GM12878 (cell line): ENCODE results near the gene VAC14.

ENCODE experiments used
- ATF7 ChIP-seq: fragments of 450-650 bp; IDR thresholded peaks from 2 replicates; pipeline ENCODE4 v1.6.1; 2016; ENCODE audit warnings: low read depth, mild to moderate bottlenecking
- BMI1 ChIP-seq: fragments of 450-650 bp; IDR thresholded peaks from 2 replicates; pipeline ENCODE4 v1.6.1; 2016; ENCODE audit warnings: mild to moderate bottlenecking, moderate library complexity, borderline replicate concordance
- EZH2 ChIP-seq: IDR thresholded peaks from 2 replicates; pipeline ENCODE4 v1.6.1; 2012; ENCODE audit warnings: low read depth, mild to moderate bottlenecking, control low read depth, inconsistent platforms, low read length, borderline replicate concordance; ENCODE audit not compliant: control insufficient read depth
- GABPA ChIP-seq: IDR thresholded peaks from 2 replicates; pipeline ENCODE4 v1.6.1; 2014; ENCODE audit warnings: antibody characterized with exemption, low read depth, mild to moderate bottlenecking, inconsistent platforms
- HSF1 ChIP-seq: fragments of 150-350 bp; IDR thresholded peaks from 2 replicates; pipeline ENCODE4 v1.6.1; 2014; ENCODE audit warnings: mild to moderate bottlenecking, low read depth, low read length
- PML ChIP-seq: IDR thresholded peaks from 2 replicates; pipeline ENCODE4 v1.6.1; 2012; ENCODE audit warnings: low read length, inconsistent platforms
- POLR2AphosphoS5 ChIP-seq: IDR thresholded peaks from 2 replicates; pipeline ENCODE4 v1.6.1; 2011; ENCODE audit warnings: mild to moderate bottlenecking, low read length, inconsistent platforms
- PRDM15 ChIP-seq: fragments of 450-650 bp; formaldehyde crosslinking; IDR thresholded peaks from 2 replicates; pipeline ENCODE4 v1.4.0; 2020; ENCODE audit warnings: mild to moderate bottlenecking, moderate library complexity
- SP1 ChIP-seq: IDR thresholded peaks from one replicate; pipeline ENCODE4 v1.6.1; 2011; ENCODE audit warnings: low read depth, low read length
- SUZ12 ChIP-seq: fragments of 200-600 bp; sonication (generic); IDR thresholded peaks from one replicate; pipeline ENCODE4 v1.6.1; 2018; ENCODE audit warnings: antibody characterized with exemption, mild to moderate bottlenecking; ENCODE audit not compliant: unreplicated experiment
- ZBTB11 ChIP-seq: fragments of 450-650 bp; formaldehyde crosslinking; IDR thresholded peaks from 2 replicates; pipeline ENCODE4 v1.5.0; 2022; ENCODE audit warnings: mild to moderate bottlenecking, missing genetic modification characterization

- TF ChIP-seq ZBTB11 (CRISPR knock-in tag) (no peak), PRDM15 (no peak), PML (no peak), ATF7 (no peak), BMI1 (no peak), GABPA (no peak), SP1 (no peak), HSF1 (no peak), EZH2 (no peak), SUZ12 (no peak), POLR2AphosphoS5 (no peak)
These were observed 85.0 kb downstream of the VAC14 start for GRCh38 chr16:70715860-70716357.
